Stimulated activated CD8-positive, alpha-beta memory T cell treated with anti-CD3 and anti-CD28 coated beads, Interleukin-4, amount 100 ng/mL, for 1 hour (primary cell): ENCODE results near the gene CD83.
"Not testable (repeated sequence)": the region's sequence is repeated elsewhere in the genome, so short reads cannot be mapped to it uniquely, and the experiment has no call there.

ENCODE experiments used
- DNase-seq, 2 donors: peaks; one replicate each; pipeline ENCODE4 v3.0.0-alpha.2; 2020; ENCODE audit warnings: low read depth in 2 of 2, low spot score in 1 of 2

Gene CD83

GRCh38 chr6:14117158-14118090 lies at the start of gene CD83:
Gene CD83 (plus strand): TSS chr6:14117772. CDS start chr6:14117812, 40 bp downstream.
- peak; percentile 64 to 75 for DNase-seq

GRCh38 chr6:14068133-14068532 lies 49.4 kb upstream of the CD83 start:
- no peak for DNase-seq

- no peak for DNase-seq
Observed at GRCh38 chr6:14068623-14069022, 48.9 kb upstream of the CD83 start.

GRCh38 chr6:14070457-14070856 lies 47.1 kb upstream of the CD83 start:
- no peak for DNase-seq

GRCh38 chr6:14072084-14072483 lies 45.5 kb upstream of the CD83 start:
- no peak for DNase-seq

- DNase-seq: not testable (repeated sequence)
Observed at GRCh38 chr6:14073561-14074354, 43.8 kb upstream of the CD83 start.

- DNase-seq: no peak
Observed at GRCh38 chr6:14074476-14075094, 43.0 kb upstream of the CD83 start.

GRCh38 chr6:14075095-14075503 lies 42.5 kb upstream of the CD83 start:
- DNase-seq: no peak

- no peak for DNase-seq
Observed at GRCh38 chr6:14077193-14077867, 40.2 kb upstream of the CD83 start.

GRCh38 chr6:14079433-14079832 lies 38.1 kb upstream of the CD83 start:
- DNase-seq: no peak

GRCh38 chr6:14079971-14080370 lies 37.6 kb upstream of the CD83 start:
- no peak for DNase-seq

- no peak for DNase-seq
Observed at GRCh38 chr6:14081126-14081525, 36.4 kb upstream of the CD83 start.

GRCh38 chr6:14082771-14083170 lies 34.8 kb upstream of the CD83 start:
- DNase-seq: no peak

GRCh38 chr6:14083262-14083661 lies 34.3 kb upstream of the CD83 start:
- DNase-seq: no peak

- no peak for DNase-seq
Observed at GRCh38 chr6:14083751-14084150, 33.8 kb upstream of the CD83 start.

GRCh38 chr6:14084388-14084787 lies 33.2 kb upstream of the CD83 start:
- DNase-seq: no peak

- DNase-seq: no peak
Observed at GRCh38 chr6:14085176-14085787, 32.3 kb upstream of the CD83 start.

- no peak for DNase-seq
Observed at GRCh38 chr6:14086701-14087100, 30.9 kb upstream of the CD83 start.

GRCh38 chr6:14088600-14089192 lies 28.9 kb upstream of the CD83 start:
- DNase-seq: no peak

GRCh38 chr6:14089224-14089623 lies 28.3 kb upstream of the CD83 start:
- DNase-seq: no peak
